Measurements from ENCODE around the gene METRN.
"Not testable (repeated sequence)": the region's sequence is repeated elsewhere in the genome, so short reads cannot be mapped to it uniquely, and the experiment has no call there.

Gene METRN

DNA sequence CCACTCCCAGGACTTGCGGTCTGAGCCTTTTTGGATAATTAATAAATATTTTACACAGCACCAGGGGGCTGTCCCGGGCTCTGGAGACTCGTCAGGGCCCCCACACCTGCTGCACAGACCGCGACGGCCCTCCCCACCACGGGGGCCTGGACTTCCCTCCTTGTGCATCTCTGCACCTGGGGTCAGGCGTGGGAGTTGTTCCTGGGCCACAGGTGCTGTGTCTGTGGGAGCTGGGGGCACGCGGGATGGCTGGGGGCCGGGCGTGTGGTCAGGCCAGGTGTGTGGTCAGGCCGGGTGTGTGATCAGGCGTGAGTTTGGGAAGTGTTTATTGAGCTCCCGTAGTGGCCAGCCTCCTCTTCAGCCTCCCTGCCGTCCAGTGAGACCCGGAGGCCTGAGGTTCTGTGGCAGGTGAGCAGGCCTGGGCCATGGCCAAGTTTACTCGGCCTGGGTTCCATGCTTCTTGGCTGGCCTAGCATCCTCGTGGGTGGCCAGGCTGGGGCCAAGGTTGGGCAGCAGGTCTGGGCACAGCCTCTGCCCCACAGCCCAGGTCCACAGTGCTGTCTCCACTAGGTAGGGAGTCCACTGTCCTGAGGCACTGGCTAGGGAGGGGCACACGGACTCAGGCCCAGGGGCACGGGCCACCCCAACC, 36.6 kb upstream of the METRN start:
- no peak for DNase-seq

DNA sequence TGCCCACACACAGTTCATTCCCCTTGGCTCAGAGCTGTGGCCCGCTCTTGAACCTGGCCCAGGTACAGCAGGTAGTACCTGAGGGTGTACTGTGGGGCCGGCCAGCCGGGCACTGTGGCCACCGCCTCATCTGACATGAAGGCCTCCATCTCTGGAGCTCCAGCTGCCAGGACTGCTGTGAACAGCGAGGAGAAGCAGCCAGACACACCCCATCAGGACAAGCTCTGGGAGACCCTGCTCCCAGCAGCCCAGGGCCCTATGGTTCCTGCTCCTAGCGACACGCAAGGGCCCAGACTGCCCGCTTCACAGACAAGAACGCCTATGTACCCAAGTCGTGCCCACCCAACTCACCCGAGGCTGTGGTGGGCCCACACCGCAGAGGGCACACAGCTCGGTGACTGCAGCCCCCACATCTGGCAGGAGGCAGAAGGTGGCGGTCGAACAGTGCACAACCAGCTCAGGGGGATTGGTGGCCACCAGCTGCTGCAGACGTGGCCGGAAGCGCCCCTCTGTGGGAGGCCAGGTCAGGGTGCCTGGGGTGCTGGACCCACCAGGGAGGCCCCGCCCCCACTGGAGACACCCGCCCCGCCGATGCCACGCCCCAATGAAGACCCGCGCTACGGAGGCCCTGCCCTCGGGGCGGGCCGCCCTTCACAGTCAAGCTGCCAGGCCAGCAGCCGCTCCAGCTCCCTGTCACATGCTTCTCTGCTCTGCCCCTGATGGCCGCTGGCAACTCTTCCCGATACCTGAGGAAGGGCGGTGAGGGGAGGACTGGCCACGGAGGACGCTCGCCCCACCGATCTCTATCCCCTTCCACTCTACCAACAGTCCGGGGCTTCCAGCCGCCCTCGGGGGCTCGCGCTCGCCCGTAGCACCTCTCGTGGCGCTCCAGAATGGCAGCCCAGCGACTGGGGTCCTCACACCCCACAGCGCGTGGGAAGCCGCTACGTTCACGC, 35.8 kb upstream of the METRN start:
- peak; percentile 90 for DNase-seq

DNA sequence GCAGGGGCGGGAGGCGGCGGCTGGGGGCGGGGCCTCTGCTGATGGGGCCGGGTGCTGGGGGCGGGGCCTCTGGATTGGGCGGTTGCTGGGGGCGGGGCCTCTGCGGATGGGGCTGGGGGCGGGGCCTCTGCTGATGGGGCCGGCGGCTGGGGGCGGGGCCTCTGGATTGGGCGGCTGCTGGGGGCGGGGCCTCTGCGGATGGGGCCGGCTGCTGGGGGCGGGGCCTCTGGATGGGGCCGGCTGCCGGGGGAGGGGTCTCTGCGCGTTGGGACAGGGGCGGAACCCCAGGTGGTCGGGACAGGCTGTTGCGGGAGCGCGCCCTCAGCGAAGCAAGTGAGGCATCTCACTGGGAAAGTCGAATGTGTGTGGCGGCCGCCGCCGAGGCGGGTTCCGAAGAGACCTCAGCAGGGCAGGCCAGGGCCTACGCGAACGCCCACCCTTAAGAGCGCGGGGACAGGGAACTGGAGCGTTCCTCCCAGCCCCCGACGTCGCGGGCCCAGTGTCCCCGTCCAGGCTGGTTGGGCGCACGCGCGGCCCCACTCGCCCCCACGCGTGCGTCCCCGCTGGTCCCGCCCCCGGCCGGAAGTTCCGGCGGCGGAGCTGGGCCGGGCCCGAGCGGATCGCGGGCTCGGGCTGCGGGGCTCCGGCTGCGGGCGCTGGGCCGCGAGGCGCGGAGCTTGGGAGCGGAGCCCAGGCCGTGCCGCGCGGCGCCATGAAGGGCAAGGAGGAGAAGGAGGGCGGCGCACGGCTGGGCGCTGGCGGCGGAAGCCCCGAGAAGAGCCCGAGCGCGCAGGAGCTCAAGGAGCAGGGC, 34.9 kb upstream of the METRN start, which contains the start of gene STUB1:
TSS of gene STUB1 (plus strand) at position 597 of the 811 bp plus-strand sequence. CDS start at position 713, 116 bp downstream.
- DNase-seq = peak; percentile 93

DNA sequence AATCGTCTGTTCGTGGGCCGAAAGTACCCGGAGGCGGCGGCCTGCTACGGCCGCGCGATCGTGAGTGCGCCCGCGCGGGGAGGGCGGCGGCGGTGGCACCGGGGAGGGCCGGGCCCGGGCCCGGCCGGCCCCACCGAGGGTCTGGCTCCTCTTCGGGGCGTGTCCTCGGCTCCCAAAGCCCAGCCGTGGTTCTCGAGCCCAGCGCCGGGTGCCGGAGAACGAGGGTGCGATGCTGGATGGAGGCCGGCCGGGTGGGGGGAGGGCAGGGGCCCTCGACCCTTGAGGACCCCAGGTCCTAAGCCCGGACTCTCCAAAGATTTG, 34.3 kb upstream of the METRN start:
- no peak for DNase-seq

DNA sequence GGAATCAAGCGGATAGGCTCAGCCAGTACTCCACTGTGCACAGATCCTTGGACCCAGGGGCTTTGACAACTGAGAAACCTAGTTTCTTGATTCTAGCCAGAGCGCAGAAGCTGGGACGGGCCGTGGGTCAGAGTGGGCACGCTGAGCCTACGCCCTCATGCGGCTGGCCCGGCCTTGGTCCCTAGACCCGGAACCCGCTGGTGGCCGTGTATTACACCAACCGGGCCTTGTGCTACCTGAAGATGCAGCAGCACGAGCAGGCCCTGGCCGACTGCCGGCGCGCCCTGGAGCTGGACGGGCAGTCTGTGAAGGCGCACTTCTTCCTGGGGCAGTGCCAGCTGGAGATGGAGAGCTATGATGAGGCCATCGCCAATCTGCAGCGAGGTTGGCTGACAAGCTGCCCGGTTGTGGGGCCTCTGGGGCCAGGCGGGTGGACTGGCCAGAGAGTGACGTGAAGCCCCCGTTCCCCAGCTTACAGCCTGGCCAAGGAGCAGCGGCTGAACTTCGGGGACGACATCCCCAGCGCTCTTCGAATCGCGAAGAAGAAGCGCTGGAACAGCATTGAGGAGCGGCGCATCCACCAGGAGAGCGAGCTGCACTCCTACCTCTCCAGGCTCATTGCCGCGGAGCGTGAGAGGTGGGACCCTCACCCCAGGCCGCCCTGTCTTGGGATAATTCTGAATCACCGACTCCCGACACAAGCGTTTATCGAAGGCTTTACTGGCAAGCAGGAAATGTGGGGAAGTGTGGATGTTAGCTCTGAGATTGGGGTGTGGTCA, 33.8 kb upstream of the METRN start:
- DNase-seq = peak; percentile 68

DNA sequence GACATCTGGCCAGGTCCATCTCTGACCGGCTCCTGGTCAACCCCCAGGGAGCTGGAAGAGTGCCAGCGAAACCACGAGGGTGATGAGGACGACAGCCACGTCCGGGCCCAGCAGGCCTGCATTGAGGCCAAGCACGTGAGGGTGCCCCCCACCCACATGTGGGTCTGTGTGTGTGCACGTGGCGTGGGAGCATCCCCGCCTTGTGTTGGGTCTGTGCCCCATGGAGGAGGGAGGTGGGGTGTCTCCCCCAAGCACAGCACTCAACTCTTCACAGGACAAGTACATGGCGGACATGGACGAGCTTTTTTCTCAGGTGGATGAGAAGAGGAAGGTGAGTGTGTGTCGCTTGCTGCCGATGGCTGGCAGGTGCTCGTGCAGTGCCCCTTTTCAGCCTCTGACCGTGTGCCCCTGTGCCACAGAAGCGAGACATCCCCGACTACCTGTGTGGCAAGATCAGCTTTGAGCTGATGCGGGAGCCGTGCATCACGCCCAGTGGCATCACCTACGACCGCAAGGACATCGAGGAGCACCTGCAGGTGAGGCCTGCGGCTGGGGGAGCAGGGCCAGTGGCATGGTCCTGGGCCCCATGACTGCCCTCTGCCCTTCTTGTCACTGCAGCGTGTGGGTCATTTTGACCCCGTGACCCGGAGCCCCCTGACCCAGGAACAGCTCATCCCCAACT, 33.0 kb upstream of the METRN start:
- DNase-seq = no peak

DNA sequence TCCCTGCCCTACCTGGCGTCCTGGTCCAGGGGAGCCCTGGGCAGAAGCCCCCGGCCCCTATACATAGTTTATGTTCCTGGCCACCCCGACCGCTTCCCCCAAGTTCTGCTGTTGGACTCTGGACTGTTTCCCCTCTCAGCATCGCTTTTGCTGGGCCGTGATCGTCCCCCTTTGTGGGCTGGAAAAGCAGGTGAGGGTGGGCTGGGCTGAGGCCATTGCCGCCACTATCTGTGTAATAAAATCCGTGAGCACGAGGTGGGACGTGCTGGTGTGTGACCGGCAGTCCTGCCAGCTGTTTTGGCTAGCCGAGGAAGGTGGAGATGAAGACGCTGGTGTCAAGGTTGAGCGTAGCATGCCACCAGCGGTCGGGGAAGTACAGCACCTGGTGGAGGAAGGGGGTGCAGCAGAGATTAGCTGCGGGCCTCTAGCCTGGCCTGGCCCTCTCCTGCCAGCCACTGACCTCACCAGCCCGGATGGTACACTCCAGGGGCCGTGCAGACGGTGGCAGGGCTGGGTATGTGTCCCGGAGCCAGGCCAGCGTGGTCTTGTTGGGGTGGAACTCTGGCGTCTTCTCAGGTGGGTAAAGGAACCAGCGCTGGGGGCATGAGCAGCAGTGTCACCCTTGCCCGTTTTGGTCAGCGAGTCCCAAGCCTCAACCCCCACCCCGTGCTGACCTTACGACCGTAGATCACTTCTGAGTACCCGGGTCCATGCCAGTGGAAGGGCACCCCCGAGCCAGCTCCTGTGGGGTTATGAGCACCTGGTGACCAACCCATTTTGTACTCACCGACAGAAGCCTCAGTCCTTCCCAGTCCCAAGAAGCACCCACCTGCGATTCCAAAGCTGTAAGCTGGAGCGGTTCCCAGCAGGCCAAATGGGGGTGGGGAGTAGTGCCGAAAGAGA, 32.2 kb upstream of the METRN start:
- no peak for DNase-seq

DNA sequence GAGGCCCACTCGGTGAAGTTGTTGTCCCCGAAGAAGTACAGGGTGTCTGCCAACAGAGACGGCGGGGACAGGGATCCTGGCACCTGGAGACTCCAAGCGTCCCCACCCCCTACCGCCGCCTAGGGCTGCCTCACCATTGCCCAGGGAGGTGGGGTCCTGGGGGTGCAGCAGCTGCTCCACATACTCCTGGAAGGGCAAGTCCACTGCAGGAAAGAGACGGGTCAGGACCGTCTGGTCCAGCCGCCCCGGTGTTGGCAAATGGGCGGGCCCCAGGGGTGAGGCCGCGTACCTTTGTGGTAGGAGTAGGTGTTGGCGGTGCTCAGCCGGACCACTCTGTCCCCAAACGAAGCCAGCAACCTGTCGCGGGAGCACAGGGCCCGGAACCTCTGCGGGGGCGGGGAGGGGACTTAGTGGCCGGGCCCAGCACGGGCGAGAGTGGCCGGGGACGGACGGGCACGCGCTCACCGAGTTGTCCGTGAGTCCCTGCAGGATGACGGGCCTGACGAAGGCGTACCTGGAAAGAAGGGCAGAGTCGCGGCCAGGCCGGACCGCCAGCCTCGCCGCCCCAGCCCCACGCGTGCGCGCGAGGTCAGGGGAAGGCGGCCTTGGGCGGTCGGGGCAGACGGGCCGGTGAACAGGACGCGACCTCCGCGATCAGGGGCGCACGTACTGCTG, 31.4 kb upstream of the METRN start:
- DNase-seq = peak; percentile 36

DNA sequence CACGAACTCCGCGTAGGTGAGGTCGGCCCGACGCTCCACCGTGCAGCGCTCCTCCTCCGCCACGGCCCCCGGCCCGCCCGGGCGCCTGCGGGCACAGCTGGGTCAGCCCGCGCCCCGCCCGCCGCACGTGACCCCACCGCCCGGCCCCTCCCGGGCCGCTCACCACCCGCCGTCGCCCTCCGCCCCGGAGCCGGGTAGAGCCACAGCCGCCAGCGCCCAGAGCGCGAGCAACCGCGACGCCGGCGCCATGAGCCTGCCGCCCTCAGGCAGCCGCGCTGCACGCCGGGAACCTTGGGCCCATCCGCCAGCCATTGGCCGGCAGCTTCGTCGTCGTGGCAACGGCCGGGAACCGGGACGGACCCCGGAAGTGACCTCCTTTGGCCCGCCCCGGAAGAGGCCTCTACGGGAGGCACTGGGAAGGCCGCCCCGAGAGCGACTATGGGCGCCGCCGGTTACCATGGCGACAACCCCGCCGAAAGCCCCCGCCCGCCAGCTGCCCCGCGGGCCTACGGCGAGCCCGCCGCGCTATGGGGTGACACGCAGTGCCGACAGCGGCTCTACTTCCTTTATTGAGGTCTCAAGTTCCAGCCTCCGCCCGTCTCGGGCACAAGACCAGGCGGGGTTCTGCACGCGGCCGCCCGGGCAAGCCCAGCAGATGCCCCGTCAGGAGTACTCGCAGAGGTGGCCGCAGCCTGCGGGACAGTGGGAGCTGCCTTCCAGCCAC, 30.7 kb upstream of the METRN start, which contains the start of gene JMJD8:
TSS of gene JMJD8 (minus strand) at position 264 of the 724 bp plus-strand sequence. CDS start at position 249, 15 bp downstream.
- DNase-seq = peak; percentile 98

DNA sequence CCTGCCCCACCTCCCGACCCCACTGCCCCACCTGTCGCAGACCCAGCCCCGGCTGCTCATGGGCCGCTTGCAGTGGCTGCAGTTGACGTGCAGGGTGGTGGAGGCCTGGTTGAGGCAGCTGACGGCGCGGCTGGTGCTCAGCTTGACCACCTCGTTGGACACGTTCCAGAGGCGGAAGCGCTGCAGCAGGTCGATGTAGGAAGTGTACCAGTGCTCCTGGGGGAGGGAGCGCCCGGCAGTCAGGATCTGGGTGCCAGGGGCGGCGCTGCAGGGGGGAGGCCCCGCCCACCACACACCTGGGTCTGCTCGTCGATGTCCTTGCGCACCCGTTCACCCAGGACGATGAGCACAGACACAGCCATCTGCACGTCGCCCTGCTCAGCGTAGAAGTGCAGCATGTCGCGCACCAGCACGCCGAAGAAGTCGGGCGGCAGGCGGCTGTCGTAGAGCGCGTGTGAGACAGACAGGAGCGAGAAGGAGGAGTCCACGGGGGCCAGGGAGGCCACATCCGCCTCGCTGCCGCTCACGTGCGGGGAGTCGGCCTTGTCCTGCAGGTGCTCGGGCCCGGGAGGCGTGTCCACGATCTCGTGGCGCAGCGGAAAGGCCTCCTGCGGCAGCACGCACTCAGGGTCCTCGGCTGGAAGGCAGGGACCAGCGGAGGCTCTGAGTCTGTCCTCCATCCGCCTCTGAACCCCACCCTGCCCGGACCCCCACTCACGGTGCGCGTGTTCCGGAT, 29.8 kb upstream of the METRN start:
- no peak for DNase-seq

DNA sequence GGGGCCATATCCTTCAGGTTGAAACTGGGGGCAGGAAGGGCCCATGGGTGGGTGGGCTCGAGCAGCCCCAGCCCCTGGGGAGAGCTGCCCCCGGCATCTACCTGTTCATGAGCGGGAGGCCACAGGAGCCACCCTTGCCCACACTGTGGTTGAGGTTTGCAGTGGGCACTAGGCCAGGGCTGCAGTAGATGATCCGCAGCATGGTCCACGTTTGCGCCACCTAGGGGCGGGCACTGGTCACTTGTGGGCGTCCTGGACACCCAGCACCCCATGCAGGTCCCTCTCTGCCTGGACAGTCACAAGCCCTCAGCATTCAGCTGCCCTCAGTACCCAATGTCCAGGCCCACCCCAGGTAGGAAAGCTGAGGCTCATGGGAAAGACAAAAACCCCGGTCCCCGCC, 29.0 kb upstream of the METRN start:
- DNase-seq = peak; percentile 74

DNA sequence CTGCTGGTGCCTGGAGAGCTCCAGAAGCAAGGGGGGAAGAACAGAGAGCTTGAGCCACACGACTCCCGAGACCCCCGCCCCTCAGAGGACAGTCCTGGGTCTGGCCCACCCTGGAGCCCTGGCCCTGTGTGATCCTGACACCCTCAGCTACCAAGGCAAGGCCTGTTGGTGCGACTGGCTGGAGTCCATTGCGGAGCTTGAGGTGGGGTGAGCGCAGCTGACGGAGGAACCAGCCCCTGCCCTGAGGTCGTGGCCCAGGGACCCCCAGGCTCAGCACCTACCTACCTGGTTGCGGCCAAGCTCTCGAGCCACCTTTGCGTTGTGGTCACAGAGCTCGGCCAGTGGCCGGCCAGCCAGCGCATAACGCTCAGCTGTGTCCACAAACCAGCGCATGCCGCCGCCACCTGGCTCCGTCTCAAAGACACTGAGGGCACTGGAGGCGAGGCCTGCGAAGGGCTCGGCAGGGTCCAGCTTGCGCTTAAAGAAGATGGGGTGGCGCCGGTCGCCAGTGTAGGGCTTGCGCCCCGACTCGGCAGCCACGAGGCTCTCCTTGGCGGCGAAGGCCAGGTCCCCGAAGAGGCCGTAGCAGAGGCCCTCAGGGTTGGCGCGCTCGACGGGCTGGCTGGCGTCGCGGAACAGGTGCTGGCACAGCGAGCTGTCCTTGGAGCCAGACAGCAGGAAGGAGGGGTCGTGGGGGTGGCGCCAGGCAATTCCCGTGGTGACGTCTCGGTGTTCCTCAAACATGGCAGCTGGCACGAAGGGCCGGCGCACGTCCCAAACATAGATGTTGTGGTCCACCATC, 28.3 kb upstream of the METRN start:
- no peak for DNase-seq

DNA sequence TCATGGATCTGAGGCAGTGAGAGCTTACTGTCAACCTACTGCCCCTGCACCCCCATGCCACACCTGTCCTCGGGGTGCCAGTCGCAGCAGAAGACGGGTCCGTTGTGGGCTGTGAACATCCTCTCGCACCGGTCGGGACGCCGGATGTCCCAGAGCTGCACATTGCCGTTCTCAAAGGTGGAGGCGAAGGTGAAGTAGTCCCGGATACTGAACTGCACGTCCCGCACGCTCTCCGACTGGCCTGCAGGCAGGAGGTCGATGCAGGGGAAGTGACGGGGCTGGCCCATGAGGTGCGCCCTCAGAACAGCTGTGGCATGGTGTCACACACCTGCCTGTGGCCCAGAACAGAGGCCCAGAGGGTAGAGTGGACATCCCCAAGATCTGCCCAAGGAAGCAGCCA, 27.4 kb upstream of the METRN start:
- no peak for DNase-seq

DNA sequence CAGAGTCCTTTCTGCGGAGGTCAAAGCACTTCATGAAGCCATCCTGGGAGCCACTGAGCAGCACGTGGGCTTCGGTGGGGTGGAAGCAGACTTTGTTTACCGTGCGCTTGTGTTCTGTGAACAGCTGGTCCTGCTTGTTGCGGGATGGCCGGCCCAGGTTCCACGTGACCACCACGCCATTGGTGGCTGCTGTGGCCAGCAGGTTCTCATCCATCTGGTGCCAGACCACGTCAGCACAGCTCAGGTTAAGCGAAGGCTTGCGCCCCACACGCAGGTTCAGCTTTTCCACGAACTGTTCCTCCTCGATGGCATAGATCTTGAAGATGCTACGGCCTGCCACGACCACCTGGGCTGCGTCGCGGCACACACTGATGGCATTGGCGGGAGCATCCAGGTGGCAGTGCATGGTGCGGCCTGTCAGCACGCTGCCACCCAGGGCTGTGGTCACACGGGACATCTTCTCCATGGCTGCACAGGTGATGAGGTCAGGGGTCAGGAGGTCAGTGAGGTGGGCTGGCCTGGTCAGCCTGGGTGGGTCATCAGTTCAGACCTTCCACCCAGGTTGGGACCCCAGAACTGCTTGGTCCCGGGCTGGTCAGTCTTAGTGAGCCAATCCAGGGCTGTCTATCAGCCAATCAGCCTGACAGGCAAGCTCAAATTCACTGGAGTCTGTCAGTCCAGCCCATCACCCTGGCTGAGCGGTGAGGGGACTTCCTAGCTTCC, 25.6 kb upstream of the METRN start:
- DNase-seq = no peak

DNA sequence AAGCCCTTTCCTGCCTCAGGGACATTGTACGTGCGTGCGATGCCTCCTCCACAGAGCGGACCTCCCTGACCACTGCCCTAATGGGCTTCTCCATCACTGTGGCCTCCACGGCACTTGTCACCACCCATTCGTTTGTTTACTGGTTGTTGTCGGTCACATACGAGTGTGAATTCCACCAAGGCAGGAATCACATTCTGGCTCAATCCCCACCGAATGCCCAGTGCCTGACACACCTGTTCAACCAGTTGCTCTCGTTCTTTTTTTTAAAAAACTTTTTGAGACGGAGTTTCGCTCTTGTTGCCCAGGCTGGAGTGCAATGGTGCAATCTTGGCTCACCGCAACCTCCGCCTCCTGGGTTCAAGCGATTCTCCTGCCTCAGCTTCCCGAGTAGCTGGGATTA, 23.7 kb upstream of the METRN start:
- DNase-seq = not testable (repeated sequence)

DNA sequence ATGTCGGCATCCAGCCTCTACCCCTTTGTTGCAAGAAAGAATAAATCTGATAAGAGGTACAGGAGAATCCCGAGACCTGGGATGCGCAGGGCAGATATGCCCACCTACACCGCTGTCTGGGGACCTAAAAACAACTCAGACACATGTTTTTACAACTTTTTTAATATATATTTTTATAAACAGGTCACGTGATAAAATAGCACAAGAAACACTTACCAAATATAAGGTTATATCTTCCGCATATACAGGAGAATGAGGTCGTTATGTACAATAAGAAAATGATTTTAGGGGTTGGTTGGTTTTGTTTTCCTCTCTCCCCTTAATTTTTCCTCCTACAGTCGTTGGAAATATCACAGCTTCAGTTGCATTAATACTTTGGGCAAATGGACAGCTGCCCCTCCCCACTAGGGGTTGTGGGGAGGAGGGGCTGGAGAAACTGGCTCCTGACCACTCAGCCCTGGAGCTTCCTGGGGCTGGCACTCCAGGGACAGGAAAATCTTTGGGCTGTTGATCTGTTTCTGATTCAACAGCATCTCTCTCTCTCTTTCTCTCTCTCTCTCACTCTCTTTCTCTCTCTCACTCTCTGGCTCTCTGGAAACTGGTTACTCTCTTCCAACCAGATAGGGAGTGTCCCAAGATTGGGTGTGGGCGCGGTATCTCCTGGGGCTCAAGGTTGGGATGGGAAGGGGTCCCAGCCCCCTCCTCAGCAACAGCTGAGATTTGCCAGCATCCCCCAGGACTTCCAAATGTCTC, 22.4 kb upstream of the METRN start:
- no peak for DNase-seq
